Measurements from ENCODE around the gene CNDP2.
"Not testable (repeated sequence)": the region's sequence is repeated elsewhere in the genome, so short reads cannot be mapped to it uniquely, and the experiment has no call there.

The CNDP2 gene

DNA sequence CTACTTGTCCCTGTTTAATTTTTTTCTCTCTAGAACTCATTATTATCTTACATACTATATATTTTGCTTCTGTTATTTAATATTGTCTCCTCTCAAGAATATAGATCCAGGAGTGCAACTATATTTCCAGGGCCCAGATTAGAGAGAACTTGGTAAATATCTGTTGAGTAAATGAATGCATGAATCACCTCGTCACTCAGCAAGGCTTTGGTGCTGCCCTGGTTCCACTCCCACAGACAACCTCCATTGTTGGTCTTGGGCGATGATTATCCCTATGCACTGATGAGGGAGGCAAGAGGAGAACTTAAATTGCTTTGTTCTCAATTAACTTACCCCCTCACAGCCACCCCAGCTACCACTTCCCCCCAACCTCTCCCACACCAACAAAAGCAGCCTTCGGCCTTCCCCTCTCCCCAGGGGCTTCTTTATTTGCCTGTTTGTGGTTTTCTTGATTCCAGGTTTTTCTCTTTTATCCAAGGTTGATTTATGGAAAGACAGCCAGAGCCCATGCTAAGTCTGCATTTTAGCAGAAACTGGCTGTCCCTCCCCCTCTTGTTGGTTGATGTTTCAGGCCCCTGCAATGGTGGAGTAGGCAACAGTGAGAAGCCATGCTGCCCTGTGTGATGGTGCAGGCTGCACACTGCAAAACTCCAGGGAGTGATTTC, 22.1 kb upstream of the CNDP2 start:
- DNase-seq: no peak

DNA sequence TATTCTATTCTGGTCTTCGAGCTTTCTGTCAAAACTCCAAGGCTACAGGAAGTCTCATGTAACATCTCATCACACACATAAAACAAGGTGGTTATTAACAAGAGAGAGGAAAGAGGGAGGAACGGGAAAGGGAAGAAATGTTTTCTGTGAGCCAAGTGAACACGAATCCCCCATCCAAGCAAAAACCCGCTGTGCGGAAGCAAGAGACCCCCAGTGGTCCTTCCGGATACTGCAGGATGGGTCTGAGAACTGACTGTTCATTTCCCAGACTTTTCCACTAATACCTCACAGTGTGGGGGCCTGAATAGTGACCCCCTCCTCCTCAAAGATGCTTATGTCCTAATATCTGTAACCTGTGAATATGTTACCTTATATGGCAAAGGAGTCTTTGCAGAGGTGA, 20.0 kb upstream of the CNDP2 start:
- DNase-seq: peak; percentile 18

DNA sequence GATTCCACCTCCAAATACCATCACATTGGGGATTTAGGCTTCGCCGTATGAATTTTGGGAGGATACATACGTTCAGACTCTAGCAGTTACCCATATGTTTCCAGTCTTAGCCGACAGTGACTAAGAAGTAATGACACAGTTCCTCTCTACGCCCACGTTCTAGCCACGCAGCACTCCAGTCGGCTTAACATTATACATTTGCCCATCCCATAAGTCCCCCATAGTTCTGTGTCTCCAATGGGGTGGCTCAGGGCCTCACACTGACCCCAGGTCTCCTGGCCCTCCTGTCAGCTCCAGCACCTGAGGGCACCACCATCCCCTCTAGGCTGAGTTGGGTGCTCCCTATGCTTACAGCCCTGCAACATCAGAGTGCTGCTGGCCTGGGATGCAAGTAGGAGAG, 18.4 kb upstream of the CNDP2 start:
- DNase-seq: peak; percentile 8

DNA sequence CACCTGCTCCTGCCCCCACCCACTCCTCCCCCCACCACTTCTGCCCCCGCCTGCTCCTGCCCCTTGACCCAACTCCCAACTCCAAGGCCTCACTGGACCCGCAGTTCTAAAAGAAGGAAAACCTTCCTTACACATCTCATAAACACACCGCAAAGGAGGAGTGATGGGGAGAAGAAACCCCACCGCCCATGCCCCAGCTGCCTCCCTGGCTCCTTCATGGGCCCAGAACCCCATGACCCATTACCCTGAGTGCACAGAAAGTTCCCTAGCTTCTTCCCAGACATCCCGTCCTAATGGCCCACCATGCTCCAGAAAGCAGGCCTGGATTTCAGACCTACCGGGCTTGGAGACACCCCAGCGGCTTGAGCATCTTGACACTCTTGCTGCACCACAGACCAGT, 17.8 kb upstream of the CNDP2 start:
- DNase-seq: no peak

DNA sequence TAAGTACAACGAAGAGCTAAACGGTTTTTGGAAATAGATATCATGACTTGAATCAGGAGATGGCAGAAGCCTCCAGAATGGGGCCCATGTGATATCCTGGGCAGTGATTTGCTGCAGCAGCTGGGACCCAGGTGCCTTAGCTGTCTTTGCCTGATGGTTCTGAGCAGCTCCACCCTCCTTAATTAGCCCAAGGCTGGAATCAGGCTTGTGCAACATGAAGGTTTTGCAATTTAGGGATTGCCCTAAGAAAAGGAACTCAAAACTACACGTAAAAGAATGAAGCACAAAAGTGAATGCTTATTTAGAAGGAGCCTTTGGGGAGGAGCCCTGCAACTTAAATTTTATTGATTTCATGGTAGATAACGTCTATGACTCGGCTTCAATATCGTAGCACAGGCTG, 17.3 kb upstream of the CNDP2 start:
- no peak for DNase-seq

DNA sequence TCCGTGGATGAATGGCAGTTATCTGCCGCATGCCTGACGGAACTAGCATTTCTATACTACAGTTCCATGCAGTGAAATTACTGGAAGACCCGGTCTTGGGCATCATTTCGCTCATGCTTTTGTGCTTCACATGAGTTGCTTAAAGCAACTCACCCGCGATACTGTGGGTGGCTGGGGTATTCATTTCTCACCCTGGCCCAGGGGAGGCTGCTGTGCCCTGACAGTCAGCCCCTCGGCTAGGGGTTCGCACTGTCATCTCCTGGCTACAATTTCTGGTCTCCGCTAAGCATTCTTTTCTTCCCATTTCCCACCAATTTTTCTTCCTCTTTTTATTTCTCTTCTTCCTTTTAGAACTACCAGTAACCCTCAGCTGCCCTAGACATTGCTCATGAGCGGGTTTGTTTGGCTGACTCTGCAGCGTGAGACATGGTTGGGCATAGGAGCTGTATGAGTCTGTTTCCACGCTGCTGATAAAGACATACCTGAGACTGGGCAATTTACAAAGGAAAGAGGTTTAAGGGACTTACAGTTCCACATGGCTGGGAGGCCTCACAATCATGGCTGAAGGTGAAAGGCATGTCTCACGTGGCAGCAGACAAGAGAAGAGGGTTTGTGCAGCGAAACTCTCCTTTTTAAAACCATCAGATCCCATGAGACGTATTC, 16.5 kb upstream of the CNDP2 start:
- no peak for DNase-seq

DNA sequence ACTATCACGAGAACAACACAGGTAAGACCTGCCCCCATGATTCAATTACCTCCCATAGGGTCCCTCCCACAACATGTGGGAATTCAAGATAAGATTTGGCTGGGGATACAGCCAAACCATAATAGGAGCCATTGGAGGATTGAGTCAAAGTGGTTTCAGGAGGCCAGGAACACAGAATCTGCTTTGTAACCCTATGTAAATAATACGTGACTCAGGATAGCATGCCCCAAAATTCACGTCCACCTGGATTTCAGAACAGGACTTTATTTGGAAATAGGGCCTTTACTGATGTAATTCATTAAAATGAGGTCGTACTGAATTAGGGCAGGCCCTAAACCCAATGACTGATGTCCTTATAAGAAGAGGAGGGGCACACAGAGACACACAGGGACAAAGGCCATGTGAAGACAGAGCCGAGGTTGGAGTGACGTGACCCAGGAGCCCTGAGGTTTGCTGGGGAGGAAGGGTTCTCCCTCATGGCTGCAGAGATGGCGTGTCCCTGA, 16.0 kb upstream of the CNDP2 start:
- no peak for DNase-seq

DNA sequence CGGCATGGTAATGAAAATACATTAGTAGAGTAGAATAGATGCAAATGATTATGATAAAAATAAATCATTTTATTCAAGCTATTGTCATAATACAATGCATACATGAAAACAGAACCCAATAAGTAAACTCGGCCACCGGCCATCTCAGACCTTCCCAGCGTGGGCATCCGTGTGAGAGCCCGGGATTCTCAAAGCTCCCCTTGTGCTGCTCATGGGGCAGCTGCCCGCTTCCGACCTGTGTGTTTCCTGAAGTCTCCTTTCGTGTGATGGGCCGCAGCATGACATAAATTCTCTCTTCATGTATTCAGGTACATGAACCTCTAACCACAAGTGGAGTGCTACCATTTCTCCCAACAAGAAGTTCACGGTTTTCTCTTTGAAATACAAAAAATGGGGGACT, 13.5 kb upstream of the CNDP2 start:
- no peak for DNase-seq

DNA sequence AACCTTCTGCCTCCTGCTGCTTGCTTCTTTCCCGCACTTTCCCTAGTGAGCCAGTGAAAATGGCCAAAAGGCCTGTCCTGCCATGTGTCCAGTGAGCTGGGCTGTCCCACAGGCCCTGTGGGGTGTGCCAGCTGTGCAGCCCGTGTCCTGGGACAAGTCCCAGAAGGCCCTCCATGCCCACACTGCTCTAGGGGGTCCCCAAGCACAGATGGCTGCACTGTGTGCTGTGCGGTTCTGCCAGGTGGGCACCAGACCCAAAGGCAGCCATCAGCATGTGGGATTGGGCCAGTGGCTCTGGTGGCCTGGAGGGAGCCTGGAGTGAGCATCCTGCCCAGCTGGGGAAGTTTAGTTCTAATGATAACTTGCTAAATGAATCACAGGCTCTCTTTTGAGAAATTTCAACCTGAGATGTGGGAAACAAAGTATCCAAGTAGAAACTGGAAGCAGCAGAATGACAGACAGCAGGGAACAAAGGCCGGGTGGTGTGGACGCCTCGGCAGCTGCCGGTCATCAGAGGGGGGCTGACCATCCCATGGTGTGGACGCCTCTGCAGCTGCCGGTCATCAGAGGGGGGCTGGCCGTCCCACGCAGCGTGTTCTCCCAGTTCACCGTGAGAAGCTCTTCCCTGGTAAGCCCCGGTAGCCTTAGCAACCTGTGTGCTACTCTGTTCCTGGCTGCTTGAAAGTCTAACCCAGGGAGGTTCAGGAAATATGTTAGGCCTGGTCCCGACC, 9.9 kb upstream of the CNDP2 start:
- DNase-seq: no peak

DNA sequence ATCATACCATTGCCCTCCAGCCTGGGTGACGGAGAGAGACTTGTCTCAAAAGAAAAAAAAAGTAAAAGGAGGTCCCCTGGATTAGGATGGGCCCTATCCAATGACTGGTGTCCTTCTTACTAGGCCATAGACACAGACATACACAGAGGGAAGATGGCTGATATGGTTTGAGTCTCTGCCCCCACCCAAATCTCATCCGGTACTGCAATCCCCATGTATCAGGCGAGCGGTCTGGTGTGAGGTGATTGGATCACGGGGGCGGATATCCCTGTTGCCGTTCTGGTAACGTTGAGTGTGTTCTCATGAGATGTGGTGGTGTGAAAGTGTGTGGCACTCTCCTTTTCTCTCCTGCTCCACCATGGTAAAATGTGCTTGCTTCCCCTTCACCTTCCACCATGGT, 7.8 kb upstream of the CNDP2 start:
- DNase-seq: no peak

DNA sequence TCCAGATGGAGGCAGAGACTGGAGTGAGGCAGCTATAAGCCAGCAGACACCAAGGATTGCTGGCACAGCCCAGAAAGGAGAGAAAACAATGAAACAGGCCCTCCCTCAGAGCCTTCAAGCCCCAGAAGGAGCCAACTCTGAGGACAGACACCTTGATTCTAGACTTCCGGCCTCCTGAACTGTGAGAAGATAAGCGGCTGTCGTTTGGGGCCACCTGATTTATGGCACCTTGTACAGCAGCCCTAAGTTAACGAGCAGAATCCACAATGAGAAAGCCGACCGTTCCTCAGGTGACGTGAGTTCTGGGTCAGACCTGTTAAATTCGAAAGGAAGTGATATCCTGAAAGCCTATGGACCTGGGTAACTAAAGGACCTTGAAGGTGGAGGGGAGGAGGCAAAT, 7.3 kb upstream of the CNDP2 start:
- DNase-seq: no peak

DNA sequence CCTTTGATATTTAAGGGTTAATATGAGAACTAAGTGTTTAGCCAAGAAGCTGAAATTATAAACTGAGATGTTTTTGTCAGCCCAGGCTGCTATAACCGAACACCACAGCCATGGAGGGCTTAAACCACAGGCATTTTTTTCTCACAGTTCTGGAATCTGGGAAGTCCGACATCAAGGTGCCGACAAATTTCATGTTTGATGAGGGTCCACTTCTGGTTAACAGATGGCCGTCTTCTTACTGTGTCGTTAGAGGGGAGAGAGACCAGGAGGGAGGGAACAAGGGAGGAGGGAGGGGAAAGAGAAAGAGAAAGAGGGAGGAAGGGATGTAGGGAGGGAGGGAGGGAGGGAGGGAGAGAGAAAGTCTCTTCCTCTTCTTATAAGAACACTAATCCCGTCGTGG, 6.5 kb upstream of the CNDP2 start:
- no peak for DNase-seq

DNA sequence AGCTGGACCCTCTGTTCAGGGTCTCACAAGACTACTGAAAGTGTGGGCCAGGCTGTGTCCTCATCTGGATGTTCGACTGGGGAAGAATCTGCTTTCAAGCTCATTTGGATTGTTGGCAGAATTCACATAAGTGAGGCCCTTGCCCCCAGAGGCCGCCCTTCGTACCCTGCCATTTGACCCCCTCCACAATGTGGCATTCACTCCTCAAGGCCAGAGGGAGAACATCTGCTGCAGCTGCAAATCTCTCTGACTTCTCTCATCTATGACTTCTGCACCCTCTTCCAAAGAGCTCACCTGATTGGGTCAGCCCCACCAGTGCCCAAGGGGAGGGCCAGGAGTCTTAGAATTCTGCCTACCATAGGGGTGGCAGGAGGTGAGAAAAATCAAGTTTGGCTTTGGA, 3.9 kb upstream of the CNDP2 start:
- DNase-seq: no peak

DNA sequence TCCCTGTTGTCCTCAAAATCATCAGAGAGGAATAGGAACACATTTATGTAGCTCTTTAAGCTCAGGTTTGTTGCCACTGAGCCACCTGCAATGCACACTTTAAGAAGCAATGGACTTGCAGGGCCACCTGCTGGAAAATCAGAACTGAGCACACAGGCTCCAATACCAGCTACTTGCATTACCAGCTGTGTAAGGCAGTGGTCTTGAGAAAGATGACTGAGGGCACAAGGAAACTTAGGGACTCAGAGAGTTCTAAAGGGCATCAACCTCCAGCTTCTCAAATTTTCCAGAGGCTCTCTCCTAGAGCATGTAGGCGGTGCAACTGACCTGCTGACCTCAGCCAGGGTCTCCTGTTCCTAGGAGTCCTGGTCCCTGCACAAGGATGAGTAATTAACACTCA, 2.5 kb upstream of the CNDP2 start:
- peak; percentile 48 for DNase-seq

DNA sequence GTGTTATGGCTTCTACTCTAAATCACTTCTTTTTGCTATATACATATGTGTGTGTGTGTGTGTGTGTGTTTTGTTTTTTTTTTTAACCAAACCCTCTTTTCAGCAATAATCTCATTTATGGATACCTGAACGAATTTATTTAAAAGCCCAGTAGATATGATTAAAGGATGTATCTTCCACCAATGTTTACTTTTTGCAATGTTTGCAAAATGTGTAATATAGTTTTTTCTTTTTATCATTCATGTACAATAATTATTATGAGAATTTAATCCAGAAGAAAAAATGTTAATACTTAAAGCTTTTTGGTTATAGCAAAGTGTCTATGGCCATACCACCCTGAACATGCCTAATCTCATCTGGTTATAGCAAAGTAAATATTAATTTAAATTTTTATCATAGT, 1.6 kb upstream of the CNDP2 start:
- no peak for DNase-seq

DNA sequence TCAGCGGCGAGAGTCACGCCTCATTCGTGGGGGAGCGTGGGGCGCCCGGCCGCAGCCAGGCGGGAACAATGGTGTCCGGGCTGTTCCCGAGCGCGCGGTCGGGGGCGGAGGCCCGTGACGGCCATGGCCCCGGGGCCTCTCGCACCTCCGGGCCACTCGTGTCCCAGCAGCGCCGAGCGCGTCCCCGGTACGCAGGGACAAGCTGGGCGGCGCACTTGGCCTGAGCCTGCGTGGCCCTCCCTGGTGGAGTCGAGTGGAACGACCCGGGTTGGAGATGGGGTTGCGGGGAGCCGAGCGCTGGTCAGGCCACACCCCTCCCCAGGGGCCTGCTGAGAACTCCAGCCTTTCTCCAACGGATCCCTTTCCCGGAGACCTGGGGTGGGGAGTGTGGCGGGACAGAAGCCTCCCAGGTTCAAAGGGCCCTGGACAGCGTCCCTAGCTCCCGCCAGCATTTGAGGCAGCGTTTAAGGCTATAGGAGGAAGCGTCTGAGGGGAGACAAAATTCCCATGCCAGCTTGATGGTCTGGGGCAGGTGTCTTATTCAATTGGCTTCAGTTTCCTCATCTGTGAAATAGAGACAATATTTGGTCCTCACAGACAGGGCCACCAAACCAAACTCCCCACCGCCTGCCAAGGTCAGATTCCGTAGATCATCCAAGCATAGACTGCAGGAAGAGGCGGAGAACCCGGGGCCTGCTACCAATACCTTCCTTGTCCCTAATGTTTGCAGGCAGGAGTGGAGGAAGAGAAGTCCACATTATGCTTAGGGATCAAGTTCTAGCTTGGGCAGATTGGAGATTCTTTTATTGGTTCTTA, 553 bp downstream of the CNDP2 start:
- peak; percentile 64 for DNase-seq

DNA sequence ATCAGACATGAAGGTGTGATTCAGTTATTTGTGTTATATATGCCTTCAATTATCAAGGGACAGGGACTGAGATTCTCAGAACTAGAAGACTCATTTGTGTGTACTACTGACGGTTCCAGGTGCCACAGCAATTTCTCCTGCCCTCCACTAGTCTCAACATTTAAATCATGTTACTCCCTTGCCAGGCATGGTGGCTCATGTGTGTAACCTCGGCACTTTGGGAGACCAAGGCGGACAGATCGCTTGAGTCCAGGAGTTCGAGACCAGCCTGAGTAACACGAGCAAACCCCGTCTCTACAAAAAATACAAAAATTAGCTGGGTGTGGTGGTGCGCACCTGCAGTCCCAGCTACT, 1.1 kb downstream of the CNDP2 start:
- DNase-seq: no peak

DNA sequence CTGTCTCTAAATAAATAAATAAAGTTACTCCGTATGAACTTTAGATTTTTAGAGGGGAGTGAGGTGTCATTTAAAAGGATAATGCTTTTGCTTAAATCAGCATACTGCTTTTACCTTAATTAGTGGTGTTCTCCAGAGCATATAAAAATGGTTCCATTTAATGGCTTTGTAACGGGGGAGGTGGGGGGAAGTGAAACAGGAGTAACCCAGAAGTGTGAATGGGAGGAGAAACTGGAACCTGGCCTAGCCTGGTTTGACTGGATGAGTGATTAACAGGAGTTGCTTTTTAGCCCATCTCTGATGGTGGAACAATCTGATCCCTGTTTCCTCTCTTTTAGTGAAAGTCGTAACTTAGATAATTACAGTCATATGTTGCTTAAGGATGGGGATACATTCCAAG, 1.6 kb downstream of the CNDP2 start:
- no peak for DNase-seq

DNA sequence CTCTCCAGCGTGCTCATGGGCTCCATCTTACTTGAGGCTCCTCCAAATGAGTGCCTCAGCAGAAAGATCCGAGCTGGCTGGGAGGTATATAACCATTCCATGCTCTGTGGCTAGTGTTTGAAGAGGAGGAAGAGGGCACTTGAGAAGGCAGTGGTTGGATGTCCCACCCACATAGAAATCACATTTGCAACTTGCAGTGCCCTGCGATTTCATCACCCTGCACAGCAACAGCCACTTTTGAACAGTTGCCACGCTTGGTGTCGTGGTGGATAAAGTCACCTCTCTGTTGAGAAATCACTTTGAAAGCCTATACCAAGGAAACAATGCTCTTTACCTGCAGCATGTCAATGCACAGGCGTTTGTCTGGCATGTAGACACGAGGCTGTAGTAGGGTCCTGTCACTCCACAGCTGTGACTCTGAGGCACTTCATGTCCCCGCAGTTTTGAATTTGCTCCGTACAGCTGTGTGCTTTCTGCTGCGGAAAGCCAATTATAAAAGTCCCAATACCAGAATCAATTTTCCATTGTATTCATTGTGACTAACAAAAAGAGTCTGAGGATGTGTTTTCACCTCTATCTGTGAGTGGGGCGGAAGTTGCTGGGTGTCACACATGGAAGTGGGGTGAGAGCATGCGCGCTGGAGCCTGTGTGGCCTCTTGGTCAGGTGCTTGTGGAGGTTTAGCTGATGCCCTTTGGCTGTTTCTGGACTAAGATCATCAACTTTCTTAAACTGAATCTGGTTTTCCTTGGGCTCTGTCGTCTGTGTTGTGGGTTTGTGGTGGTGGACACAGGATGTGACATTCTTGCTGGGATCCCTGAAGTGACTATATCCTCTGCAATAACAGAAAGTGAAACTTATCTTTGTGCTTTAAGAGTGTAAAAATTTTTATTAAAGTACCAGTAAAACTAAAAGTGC, 2.8 kb downstream of the CNDP2 start:
- peak; percentile 87 for DNase-seq

DNA sequence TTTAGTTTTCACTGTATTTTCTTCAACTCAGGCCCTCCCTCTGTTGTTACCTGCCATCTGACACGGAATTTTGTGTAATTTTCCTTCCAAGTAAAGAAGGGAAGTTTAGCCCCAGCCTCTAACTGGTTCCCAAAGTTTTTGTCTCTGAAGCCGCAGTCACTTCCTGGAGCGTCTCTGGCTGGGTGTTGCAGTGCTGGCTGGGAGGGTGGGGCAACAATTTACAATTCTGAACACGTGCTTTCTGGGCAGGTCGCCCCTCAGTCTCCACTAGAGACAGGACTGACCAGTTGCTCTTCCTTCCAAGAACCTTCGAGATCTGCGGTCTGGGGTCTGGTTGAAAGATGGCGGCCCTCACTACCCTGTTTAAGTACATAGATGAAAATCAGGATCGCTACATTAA, 3.5 kb downstream of the CNDP2 start:
- DNase-seq: peak; percentile 62

DNA sequence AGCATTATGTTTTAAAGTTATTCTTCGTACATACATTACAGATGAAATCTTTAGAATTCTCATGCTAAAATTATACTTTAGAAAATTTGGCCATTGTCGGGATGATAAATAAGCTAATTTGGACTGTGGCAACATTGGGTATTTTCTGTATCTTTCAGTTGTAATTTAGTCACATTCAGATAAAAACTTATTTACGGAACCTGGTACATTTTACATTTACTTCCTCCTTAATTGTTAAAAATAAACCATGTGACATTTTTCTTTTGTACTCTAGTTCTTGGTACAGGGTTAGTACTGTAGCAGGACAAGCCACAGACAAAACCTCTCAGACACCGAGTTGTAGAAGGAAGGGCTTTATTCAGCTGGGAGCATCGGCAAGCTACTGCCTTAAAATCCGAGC, 4.2 kb downstream of the CNDP2 start:
- DNase-seq: no peak

DNA sequence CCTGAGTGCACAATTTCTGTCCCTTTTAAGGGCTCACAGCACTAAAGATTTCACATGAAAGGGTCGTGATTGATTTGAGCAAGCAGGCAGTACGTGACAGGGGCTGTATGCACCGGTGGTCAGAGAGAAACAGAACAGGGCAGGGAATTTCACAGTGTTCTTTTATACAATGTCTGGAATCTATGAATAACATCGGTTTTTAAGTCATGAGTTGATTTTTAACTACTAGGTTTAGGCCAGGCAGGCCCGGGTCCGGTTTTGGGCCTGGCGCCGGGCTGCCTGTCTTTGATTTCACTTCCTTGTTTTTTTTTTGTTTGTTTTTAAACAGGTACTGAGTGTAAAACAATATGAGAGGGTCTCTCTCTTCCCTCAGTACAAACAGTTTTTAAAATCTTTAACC, 4.6 kb downstream of the CNDP2 start:
- DNase-seq: not testable (repeated sequence)
